H1 (cell line): ENCODE data around the gene LDLRAD3.

Source experiments
- BCL11A ChIP-seq, 2 experiments: IDR thresholded peaks; one replicate each; pipeline ENCODE4 v1.6.1; 2011; ENCODE audit warnings: low read depth in 2 of 2, low read length in 2 of 2, mild to moderate bottlenecking in 2 of 2
- CHD2 ChIP-seq: IDR thresholded peaks from 2 replicates; pipeline ENCODE4 v1.6.1; 2012; ENCODE audit warnings: low read length, improper control_type of control experiment
- CTCF ChIP-seq, 3 experiments: IDR thresholded peaks; 1 replicate in 2 of 3; 2 replicates in 1 of 3; pipeline versions ENCODE4 v1.5.1 to v1.6.1; 2011; ENCODE audit warnings: low read length in 3 of 3, mild to moderate bottlenecking in 3 of 3, inconsistent platforms in 2 of 3, low read depth in 1 of 3, moderate library complexity in 1 of 3; ENCODE audit not compliant: insufficient read depth in 1 of 3; ENCODE audit errors: control extremely low read depth in 1 of 3
- EZH2 ChIP-seq: fragments of 200-600 bp; sonication (generic); IDR thresholded peaks from 2 replicates; pipeline ENCODE4 v1.7.1; 2012; ENCODE audit warnings: low read depth, mild to moderate bottlenecking, moderate library complexity, low read length, inconsistent platforms; ENCODE audit not compliant: severe bottlenecking
- GABPA ChIP-seq: IDR thresholded peaks from 2 replicates; pipeline ENCODE4 v1.6.1; 2011; ENCODE audit warnings: mild to moderate bottlenecking, low read length, moderate library complexity, borderline replicate concordance; ENCODE audit not compliant: insufficient read depth
- JUND ChIP-seq: IDR thresholded peaks from 2 replicates; pipeline ENCODE4 v1.6.1; 2011; ENCODE audit warnings: mild to moderate bottlenecking, improper control_type of control experiment, low read length
- POLR2A ChIP-seq, 2 experiments: IDR thresholded peaks; 1 replicate in 1 of 2; 2 replicates in 1 of 2; pipeline ENCODE4 v1.6.1; 2011; ENCODE audit warnings: low read depth in 2 of 2, low read length in 2 of 2, mild to moderate bottlenecking in 2 of 2; ENCODE audit errors: control extremely low read depth in 1 of 2
- POU5F1 ChIP-seq: IDR thresholded peaks from 2 replicates; pipeline ENCODE4 v1.6.1; 2011; ENCODE audit warnings: low read depth, mild to moderate bottlenecking, low read length, moderate library complexity
- SIX5 ChIP-seq: IDR thresholded peaks from 2 replicates; pipeline ENCODE4 v1.6.1; 2011; ENCODE audit warnings: mild to moderate bottlenecking, low read depth, low read length
- SP2 ChIP-seq: IDR thresholded peaks from 2 replicates; pipeline ENCODE4 v1.6.1; 2012; ENCODE audit warnings: mild to moderate bottlenecking, low read length, inconsistent platforms
- YY1 ChIP-seq: IDR thresholded peaks from 2 replicates; pipeline ENCODE4 v1.6.1; 2011; ENCODE audit warnings: low read depth, mild to moderate bottlenecking, low read length

GRCh38 chr11:36146437-36146836, 202.6 kb downstream of the LDLRAD3 start:
- TF ChIP-seq GABPA: no peak
- TF ChIP-seq SP2: no peak
- TF ChIP-seq BCL11A (IDR thresholded peaks at IDR 0.05; ENCODE audit: low read depth in 2 of 2, low read length in 2 of 2): no peak
- TF ChIP-seq CHD2: no peak
- TF ChIP-seq SIX5: no peak
- no peak for TF ChIP-seq POLR2A (IDR thresholded peaks at IDR 0.05; ENCODE audit: control extremely low read depth in 1 of 2, low read depth in 2 of 2, low read length in 2 of 2)
- no peak for TF ChIP-seq CTCF (IDR thresholded peaks at IDR 0.05; ENCODE audit: control extremely low read depth in 1 of 3, insufficient read depth in 1 of 3, low read depth in 1 of 3, low read length in 3 of 3)
- no peak for TF ChIP-seq JUND
- no peak for TF ChIP-seq POU5F1
- no peak for TF ChIP-seq EZH2
- no peak for TF ChIP-seq YY1
